Adipocyte (in vitro differentiated cells): ENCODE measurements around the gene SPOCK3.
A peak's percentile ranks its signal among the peaks of the same experiment; 100 is the strongest.

Experiments used
- DNase-seq: peaks from one replicate; pipeline ENCODE4 v3.0.0-alpha.2; 2015; ENCODE audit warnings: low read depth
- H3K27me3 ChIP-seq: replicated peaks from 2 replicates; pipeline ENCODE4 v1.7.0; 2013; ENCODE audit warnings: mild to moderate bottlenecking, low read length, moderate library complexity; ENCODE audit not compliant: control insufficient read depth, insufficient read depth
- H3K36me3 ChIP-seq: 2 replicates; pipeline ENCODE4 v1.7.0; 2013; ENCODE audit warnings: low read length, mild to moderate bottlenecking, moderate library complexity; ENCODE audit not compliant: control insufficient read depth, insufficient read depth, severe bottlenecking
- H3K4me1 ChIP-seq: 2 replicates; pipeline ENCODE4 v1.7.0; 2013; ENCODE audit warnings: mild to moderate bottlenecking, low read length, moderate library complexity; ENCODE audit not compliant: control insufficient read depth, insufficient read depth
- H3K4me3 ChIP-seq: 2 replicates; pipeline ENCODE4 v1.7.0; 2013; ENCODE audit warnings: mild to moderate bottlenecking, low read length, moderate library complexity
- H3K9ac ChIP-seq: 2 replicates; pipeline ENCODE4 v1.7.0; 2013; ENCODE audit warnings: mild to moderate bottlenecking, low read length, moderate library complexity
- H3K9me3 ChIP-seq: 2 replicates; pipeline ENCODE4 v1.7.0; 2013; ENCODE audit warnings: mild to moderate bottlenecking, low read length, moderate library complexity; ENCODE audit not compliant: control insufficient read depth

SPOCK3 gene

GRCh38 chr4:167109859-167110258 lies 124.4 kb downstream of the SPOCK3 start:
- H3K9me3 ChIP-seq: no peaks in the 10 kb centered on the region
- H3K27me3 ChIP-seq: no peaks in the 10 kb centered on the region
- DNase-seq: no peak
- no peaks in the 10 kb centered on the region for H3K4me1 ChIP-seq
- no peaks in the 10 kb centered on the region for H3K36me3 ChIP-seq
- no peak overlapping the region for H3K9ac ChIP-seq
- no peak overlapping the region for H3K4me3 ChIP-seq

DNA sequence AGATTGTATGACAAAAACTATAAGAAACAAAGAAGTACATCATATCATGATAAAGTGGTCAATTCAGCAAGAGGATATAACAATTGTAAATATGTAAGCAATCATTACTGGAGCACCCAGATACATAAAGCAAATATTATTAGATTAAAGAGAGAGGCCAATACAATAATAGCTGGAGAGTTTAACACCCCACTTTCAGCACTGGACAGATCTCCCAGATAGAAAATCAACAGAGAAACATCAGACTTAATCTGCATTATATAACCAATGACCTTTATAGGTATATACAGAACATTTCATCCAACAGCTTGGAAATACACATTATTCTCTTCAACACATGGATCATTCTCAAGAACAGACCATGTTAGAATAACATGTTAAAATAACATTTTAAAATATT lies 128.4 kb downstream of the SPOCK3 start:
- Histone ChIP-seq H3K9ac (no peak overlapping the region), H3K4me3 (no peak overlapping the region), H3K4me1 (no peaks in the 10 kb centered on the region), H3K36me3 (no peaks in the 10 kb centered on the region), H3K27me3 (no peaks in the 10 kb centered on the region), H3K9me3 (no peaks in the 10 kb centered on the region)
- no peak for DNase-seq

GRCh38 chr4:167102475-167102874 lies 131.8 kb downstream of the SPOCK3 start:
- Histone ChIP-seq H3K9me3 (no peaks in the 10 kb centered on the region), H3K9ac (no peak overlapping the region), H3K4me3 (no peak overlapping the region), H3K27me3 (no peaks in the 10 kb centered on the region), H3K4me1 (no peaks in the 10 kb centered on the region), H3K36me3 (no peaks in the 10 kb centered on the region)
- no peak for DNase-seq

DNA sequence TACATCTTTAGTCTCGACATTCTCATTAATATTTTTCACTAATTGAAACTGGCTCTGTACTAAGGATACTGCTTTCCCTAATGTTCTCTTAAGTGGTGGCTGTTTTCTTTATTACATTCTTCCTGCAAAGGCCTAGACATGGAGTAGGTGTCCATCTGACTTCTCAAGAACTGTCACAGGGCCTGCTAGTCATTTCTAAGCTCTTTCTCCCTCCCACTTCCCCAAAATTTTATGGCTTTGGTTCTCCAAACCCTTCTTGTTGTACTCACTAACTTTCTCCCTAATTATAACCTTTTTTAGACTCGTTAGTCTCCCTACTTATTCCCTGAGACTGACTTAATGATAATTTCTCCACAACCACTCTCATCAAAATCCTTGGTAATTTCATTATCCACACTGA lies 133.3 kb downstream of the SPOCK3 start:
- Histone ChIP-seq H3K9me3 (no peaks in the 10 kb centered on the region), H3K27me3 (no peaks in the 10 kb centered on the region), H3K4me3 (no peak overlapping the region), H3K4me1 (no peaks in the 10 kb centered on the region), H3K9ac (no peak overlapping the region), H3K36me3 (no peaks in the 10 kb centered on the region)
- DNase-seq: no peak

DNA sequence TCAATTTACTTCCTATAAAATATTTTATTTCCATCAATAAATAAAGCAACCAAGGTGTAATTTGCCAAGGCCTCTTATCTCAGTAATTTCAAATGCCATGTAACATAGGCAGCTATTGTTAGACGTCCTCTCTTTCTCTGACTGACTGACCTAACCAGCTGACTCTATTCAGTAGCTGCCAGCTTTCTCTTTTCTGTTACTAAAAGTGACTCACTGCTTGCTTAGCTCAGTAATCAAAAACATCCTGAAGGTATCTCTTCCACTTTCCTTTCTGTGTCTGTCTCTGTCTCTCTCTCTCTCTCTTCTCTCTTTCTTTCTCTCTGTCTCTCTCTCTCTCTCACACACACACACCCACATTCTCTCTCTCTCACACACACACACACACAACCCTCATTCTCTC lies 134.2 kb downstream of the SPOCK3 start:
- Histone ChIP-seq H3K9ac (no peak overlapping the region), H3K36me3 (no peaks in the 10 kb centered on the region), H3K27me3 (no peaks in the 10 kb centered on the region), H3K4me1 (no peaks in the 10 kb centered on the region), H3K9me3 (no peaks in the 10 kb centered on the region), H3K4me3 (no peak overlapping the region)
- peak; percentile 89 for DNase-seq

- no peak for DNase-seq
- H3K9me3 ChIP-seq: no peaks in the 10 kb centered on the region
- no peaks in the 10 kb centered on the region for H3K4me1 ChIP-seq
- H3K4me3 ChIP-seq: no peak overlapping the region
- H3K27me3 ChIP-seq: no peaks in the 10 kb centered on the region
- H3K36me3 ChIP-seq: no peaks in the 10 kb centered on the region
- no peak overlapping the region for H3K9ac ChIP-seq
These were observed 146.2 kb downstream of the SPOCK3 start for GRCh38 chr4:167088115-167088514.

GRCh38 chr4:167084321-167084720 lies 150.0 kb downstream of the SPOCK3 start:
- H3K9ac ChIP-seq: no peak overlapping the region

GRCh38 chr4:167079762-167080161 lies 154.5 kb downstream of the SPOCK3 start:
- Histone ChIP-seq H3K27me3 (no peaks in the 10 kb centered on the region), H3K4me1 (no peaks in the 10 kb centered on the region)
- DNase-seq: no peak

More at GRCh38 chr4:167084321-167084720, 150.0 kb downstream of the SPOCK3 start:
- Histone ChIP-seq H3K36me3 (no peaks in the 10 kb centered on the region), H3K4me1 (no peaks in the 10 kb centered on the region), H3K9me3 (peaks cover 3% of the 10 kb centered on the region), H3K27me3 (no peaks in the 10 kb centered on the region), H3K4me3 (no peak overlapping the region)
- peak; percentile 76 for DNase-seq

DNA sequence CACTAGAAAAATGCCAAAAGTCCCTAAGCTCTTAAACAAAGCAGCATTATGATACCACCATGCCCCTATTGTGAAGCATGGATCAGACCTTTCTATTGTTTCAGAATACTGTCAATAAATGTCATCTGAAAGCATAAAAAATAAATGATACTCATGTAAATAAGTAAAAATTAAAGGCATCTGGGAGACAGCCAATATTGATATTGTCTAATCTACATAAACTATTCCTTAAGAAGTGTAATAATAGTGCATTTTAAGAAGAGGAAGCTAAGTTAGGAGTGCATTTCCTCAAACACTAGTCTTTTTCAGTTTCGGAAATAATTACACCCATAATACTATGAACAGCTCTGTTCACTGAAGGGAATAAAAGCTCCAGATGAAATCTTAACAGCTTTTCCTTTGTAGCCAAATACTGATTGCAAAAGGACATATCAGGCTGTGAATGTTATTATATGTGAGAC lies 181.6 kb downstream of the SPOCK3 start:
- no peak for DNase-seq
- Histone ChIP-seq H3K36me3 (no peaks in the 10 kb centered on the region), H3K9ac (no peak overlapping the region), H3K4me1 (no peaks in the 10 kb centered on the region), H3K4me3 (no peak overlapping the region), H3K9me3 (no peaks in the 10 kb centered on the region), H3K27me3 (no peaks in the 10 kb centered on the region)

More at GRCh38 chr4:167079762-167080161, 154.5 kb downstream of the SPOCK3 start:
- Histone ChIP-seq H3K4me3 (no peak overlapping the region), H3K36me3 (no peaks in the 10 kb centered on the region), H3K9ac (no peak overlapping the region), H3K9me3 (peaks cover 3% of the 10 kb centered on the region)

DNA sequence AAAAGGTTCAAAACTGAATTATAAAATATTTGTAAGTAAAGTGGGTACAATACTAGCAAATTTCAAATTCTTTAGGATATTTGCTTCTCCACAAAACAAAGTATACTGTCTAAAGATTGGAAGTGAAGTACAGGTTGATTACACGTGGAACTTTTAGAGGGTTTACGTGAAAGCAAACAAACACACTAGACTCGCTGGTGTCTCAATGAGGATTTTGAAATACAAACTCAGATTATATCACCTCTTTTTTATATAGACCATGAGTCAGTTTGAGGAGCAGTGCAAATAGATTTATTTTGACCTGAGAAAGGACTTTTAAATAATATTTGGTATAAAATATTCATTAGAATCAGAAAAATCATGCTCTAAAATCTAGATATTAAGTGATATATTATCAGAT lies 185.0 kb downstream of the SPOCK3 start:
- Histone ChIP-seq H3K27me3 (no peaks in the 10 kb centered on the region), H3K9ac (no peak overlapping the region), H3K9me3 (no peaks in the 10 kb centered on the region), H3K36me3 (no peaks in the 10 kb centered on the region), H3K4me3 (no peak overlapping the region), H3K4me1 (no peaks in the 10 kb centered on the region)
- DNase-seq: no peak

DNA sequence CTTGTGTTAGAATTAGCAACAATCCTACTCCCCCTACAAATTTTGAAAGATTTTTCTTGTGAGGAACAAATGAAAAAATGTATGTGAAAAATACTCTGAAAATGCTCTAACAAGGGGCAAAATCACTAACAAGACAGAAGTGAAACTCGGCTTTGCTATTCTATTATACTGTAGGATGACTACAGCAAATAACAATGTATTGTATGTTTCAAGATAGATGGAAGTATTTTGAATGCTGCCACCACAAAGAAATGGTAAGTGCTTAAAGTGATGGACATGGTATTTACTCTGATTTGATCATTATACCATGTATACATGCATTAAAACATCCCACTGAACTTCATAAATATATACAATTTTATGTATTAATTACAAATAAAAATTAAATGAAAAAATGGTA lies 192.8 kb downstream of the SPOCK3 start:
- Histone ChIP-seq H3K4me1 (no peaks in the 10 kb centered on the region), H3K4me3 (no peak overlapping the region), H3K36me3 (no peaks in the 10 kb centered on the region), H3K27me3 (no peaks in the 10 kb centered on the region), H3K9me3 (no peaks in the 10 kb centered on the region), H3K9ac (no peak overlapping the region)
- DNase-seq: no peak

GRCh38 chr4:167035390-167035789 lies 198.9 kb downstream of the SPOCK3 start:
- no peaks in the 10 kb centered on the region for H3K36me3 ChIP-seq
- no peaks in the 10 kb centered on the region for H3K9me3 ChIP-seq
- H3K4me3 ChIP-seq: no peak overlapping the region
- no peaks in the 10 kb centered on the region for H3K27me3 ChIP-seq
- no peak overlapping the region for H3K9ac ChIP-seq
- no peak for DNase-seq
- H3K4me1 ChIP-seq: no peaks in the 10 kb centered on the region
